PC-9 (cell line): ENCODE measurements around the gene CACNA1G. TPM values are rescaled to one million over a fixed set of nuclear protein-coding genes. Genes with fewer than 3 reads are reported as not detected.

Source experiments
- BruUV-seq: library from RNA; stranded (reverse); fragments of 400-500 nt; replicated peaks from 2 replicates; lab custom pipeline; 2021; lab: Mats Ljungman, UMichigan
- CTCF ChIA-PET: fragments of 300-600 bp; sonication (Branson Sonifier 250); formaldehyde crosslinking; loops from one replicate; lab custom pipeline; 2022; ENCODE audit warnings: antibody characterized with exemption; lab: Charles Lee
- POLR2A ChIA-PET: fragments of 300-600 bp; sonication (Branson Sonifier 250); formaldehyde crosslinking; loops from one replicate; lab custom pipeline; 2022; ENCODE audit warnings: antibody characterized with exemption; ENCODE audit not compliant: unreplicated experiment; lab: Charles Lee
- DNase-seq, 2 experiments: peaks; one replicate each; pipeline versions ENCODE4 v3.0.0 to v3.0.0-alpha.2; 2015 to 2022; ENCODE audit warnings: mixed read lengths in 1 of 2
- H2AFZ ChIP-seq: fragments of 200-600 bp; sonication (generic); 2 replicates; pipeline ENCODE4 v1.8.1; 2017; ENCODE audit warnings: antibody characterized with exemption
- H3F3A ChIP-seq: fragments of 200-600 bp; sonication (generic); 2 replicates; pipeline ENCODE4 v1.8.1; 2017; ENCODE audit warnings: antibody characterized with exemption, mild to moderate bottlenecking, low read depth; ENCODE audit not compliant: insufficient read depth
- H3K27ac ChIP-seq: fragments of 200-600 bp; sonication (generic); 2 replicates; pipeline ENCODE4 v1.6.1; 2016; ENCODE audit warnings: mixed run types
- H3K27me3 ChIP-seq: fragments of 200-600 bp; sonication (generic); 2 replicates; pipeline ENCODE4 v1.6.1; 2016; ENCODE audit warnings: low read depth, mixed run types; ENCODE audit not compliant: insufficient read depth
- H3K36me3 ChIP-seq: fragments of 200-600 bp; sonication (generic); 2 replicates; pipeline ENCODE4 v1.6.1; 2016; ENCODE audit warnings: low read depth, mixed run types
- H3K4me1 ChIP-seq: fragments of 200-600 bp; sonication (generic); replicated peaks from 2 replicates; pipeline ENCODE4 v1.6.1; 2016; ENCODE audit warnings: mixed run types; ENCODE audit not compliant: insufficient read depth
- H3K4me2 ChIP-seq: fragments of 200-600 bp; sonication (generic); 2 replicates; pipeline ENCODE4 v1.6.1; 2017; ENCODE audit warnings: mixed run types
- H3K4me3 ChIP-seq: fragments of 200-600 bp; sonication (generic); 2 replicates; pipeline ENCODE4 v1.6.1; 2016; ENCODE audit warnings: mixed run types
- H3K79me2 ChIP-seq: fragments of 200-600 bp; sonication (generic); 2 replicates; pipeline ENCODE4 v1.6.1; 2017; ENCODE audit warnings: low read depth, mixed run types
- H3K9me2 ChIP-seq: fragments of 200-600 bp; sonication (generic); 2 replicates; pipeline ENCODE4 v1.8.1; 2017; ENCODE audit warnings: mild to moderate bottlenecking; ENCODE audit not compliant: insufficient read depth
- H3K9me3 ChIP-seq: fragments of 200-600 bp; sonication (generic); 2 replicates; pipeline ENCODE4 v1.8.1; 2016; ENCODE audit warnings: low read depth; ENCODE audit not compliant: insufficient read depth
- H4K20me1 ChIP-seq: fragments of 200-600 bp; sonication (generic); 2 replicates; pipeline ENCODE4 v1.8.1; 2017; ENCODE audit not compliant: insufficient read depth
- CTCF ChIP-seq: fragments of 200-600 bp; sonication (generic); conservative IDR thresholded peaks from 2 replicates; pipeline ENCODE4 v1.6.1; 2017; ENCODE audit warnings: mixed run types, antibody characterized with exemption, mild to moderate bottlenecking, moderate library complexity
- EZH2 ChIP-seq: fragments of 200-600 bp; sonication (generic); IDR thresholded peaks from 2 replicates; pipeline ENCODE4 v1.8.0; 2017; ENCODE audit warnings: antibody characterized with exemption, low read depth
- intact Hi-C: fragments of 100-400 bp; cut with micrococcal nuclease; formaldehyde crosslinking; loops from one replicate; pipeline ENCODE4 v1.10.0; 2022; ENCODE audit not compliant: unreplicated experiment
- total RNA-seq: library from RNA; stranded (reverse); gene quantifications from 2 replicates; pipeline ENCODE4 v1.2.3, GENCODE V29; 2021

CACNA1G gene
- total RNA-seq, 1 experiment from 2014 or later = 0.46 TPM

GRCh38 chr17:50672831-50673551 is 112.5 kb downstream of the CACNA1G start:
- POLR2A ChIA-PET = no interaction called here
- TF ChIP-seq CTCF = no peak
- TF ChIP-seq EZH2 = no peak
- no peaks in the 10 kb centered on the region for H3K9me3 ChIP-seq
- no peaks in the 10 kb centered on the region for H3K27me3 ChIP-seq
- intact Hi-C loops = no loop called here
- no peak overlapping the region for H2AFZ ChIP-seq
- H3F3A ChIP-seq = peaks cover 81% of the 10 kb centered on the region
- peaks cover 41% of the 10 kb centered on the region for H3K4me1 ChIP-seq
- no peak overlapping the region for H3K27ac ChIP-seq
- H3K4me3 ChIP-seq = no peak overlapping the region
- peaks cover 66% of the 10 kb centered on the region for H3K36me3 ChIP-seq
- DNase-seq = no peak
- no peaks in the 10 kb centered on the region for H3K79me2 ChIP-seq
- no TSS peak for BruUV-seq
- no peaks in the 10 kb centered on the region for H4K20me1 ChIP-seq
- CTCF ChIA-PET = interaction anchor here (0.8 to 1.0 kb wide), 2 partner anchors 11 to 36 kb away, joined by 3 read pairs; no protein-coding TSS in a partner anchor
- H3K4me2 ChIP-seq = no peak overlapping the region
- no peaks in the 10 kb centered on the region for H3K9me2 ChIP-seq

GRCh38 chr17:50675190-50675589 is 114.7 kb downstream of the CACNA1G start:
- no peaks in the 10 kb centered on the region for H4K20me1 ChIP-seq
- H3K4me1 ChIP-seq = peaks cover 20% of the 10 kb centered on the region
- no peak overlapping the region for H3K27ac ChIP-seq
- no peaks in the 10 kb centered on the region for H3K79me2 ChIP-seq
- BruUV-seq = no TSS peak
- no peaks in the 10 kb centered on the region for H3K9me3 ChIP-seq
- H2AFZ ChIP-seq = no peak overlapping the region
- peaks cover 78% of the 10 kb centered on the region for H3K36me3 ChIP-seq
- intact Hi-C loops = no loop called here
- ChIA-PET CTCF (no interaction called here), POLR2A (interaction anchor here (0.5 kb wide), 1 partner anchor 11 kb away, joined by 4 read pairs; no protein-coding TSS in a partner anchor)
- no peak overlapping the region for H3K4me3 ChIP-seq
- no peaks in the 10 kb centered on the region for H3K27me3 ChIP-seq
- no peaks in the 10 kb centered on the region for H3K9me2 ChIP-seq
- peaks cover 83% of the 10 kb centered on the region for H3F3A ChIP-seq
- H3K4me2 ChIP-seq = no peak overlapping the region
- DNase-seq = no peak
- TF ChIP-seq EZH2 (no peak), CTCF (no peak)

GRCh38 chr17:50675627-50676026 is 115.1 kb downstream of the CACNA1G start:
- no TSS peak for BruUV-seq
- Histone ChIP-seq H3F3A (peaks cover 82% of the 10 kb centered on the region), H3K4me1 (peaks cover 16% of the 10 kb centered on the region), H3K9me2 (no peaks in the 10 kb centered on the region), H3K36me3 (peaks cover 79% of the 10 kb centered on the region), H3K4me2 (no peak overlapping the region), H4K20me1 (no peaks in the 10 kb centered on the region), H3K27ac (no peak overlapping the region), H2AFZ (no peak overlapping the region), H3K9me3 (no peaks in the 10 kb centered on the region), H3K27me3 (no peaks in the 10 kb centered on the region), H3K4me3 (no peak overlapping the region), H3K79me2 (no peaks in the 10 kb centered on the region)
- ChIA-PET CTCF (no interaction called here), POLR2A (no interaction called here)
- TF ChIP-seq CTCF (no peak), EZH2 (no peak)
- intact Hi-C loops = no loop called here
- no peak for DNase-seq
